H1 (cell line): ENCODE results near the gene KCNQ1. TPM values are rescaled to one million over a fixed set of nuclear protein-coding genes. Genes with fewer than 3 reads are reported as not detected.

Experiments used
- CTCF ChIA-PET: fragments of 300-600 bp; sonication (Branson Sonifier 250); formaldehyde crosslinking; loops from one replicate; lab custom pipeline; 2021; ENCODE audit not compliant: partially characterized antibody; lab: Charles Lee
- POLR2A ChIA-PET: fragments of 300-600 bp; sonication (Branson Sonifier 250); formaldehyde crosslinking; loops from one replicate; lab custom pipeline; 2021; ENCODE audit warnings: inconsistent platforms; ENCODE audit not compliant: partially characterized antibody; lab: Charles Lee
- DNase-seq, 2 experiments: peaks; one replicate each; pipeline versions ENCODE4 v3.0.0 to v3.0.0-alpha.2; 2010 to 2022; ENCODE audit warnings: low spot score in 2 of 2, low read depth in 1 of 2, mixed read lengths in 1 of 2
- FAIRE-seq: peaks from 2 replicates; lab custom pipeline; 2011; peaks lifted over from hg19 to GRCh38; lab: Jason Lieb, UNC
- H2AFZ ChIP-seq: 2 replicates; pipeline ENCODE4 v1.8.1; 2012; ENCODE audit warnings: low read length, inconsistent platforms
- H2AK5ac ChIP-seq: 2 replicates; pipeline ENCODE4 v1.6.1; 2013; ENCODE audit warnings: low read depth, low read length
- H2BK120ac ChIP-seq: replicated peaks from 2 replicates; pipeline ENCODE3; 2013; ENCODE audit warnings: low read depth, low read length, inconsistent platforms
- H2BK12ac ChIP-seq: 2 replicates; pipeline ENCODE4 v1.6.1; 2013; ENCODE audit warnings: low read depth, low read length
- H2BK15ac ChIP-seq: 2 replicates; pipeline ENCODE4 v1.6.1; 2013; ENCODE audit warnings: low read length
- H2BK20ac ChIP-seq: 2 replicates; pipeline ENCODE4 v1.6.1; 2013; ENCODE audit warnings: low read length
- H2BK5ac ChIP-seq: 2 replicates; pipeline ENCODE4 v1.6.1; 2013; ENCODE audit warnings: low read depth, low read length
- H3K14ac ChIP-seq: 2 replicates; pipeline ENCODE4 v1.6.1; 2013; ENCODE audit warnings: inconsistent platforms; ENCODE audit not compliant: insufficient read length
- H3K18ac ChIP-seq: 2 replicates; pipeline ENCODE4 v1.6.1; 2013; ENCODE audit warnings: low read length; ENCODE audit errors: extremely low read depth
- H3K23ac ChIP-seq: 2 replicates; pipeline ENCODE4 v1.6.1; 2013; ENCODE audit warnings: inconsistent platforms; ENCODE audit not compliant: insufficient read length
- H3K23me2 ChIP-seq: 2 replicates; pipeline ENCODE4 v1.6.1; 2013; ENCODE audit warnings: low read depth, low read length
- H3K27ac ChIP-seq: 2 replicates; pipeline ENCODE4 v1.6.1; 2011; ENCODE audit warnings: low read depth, low read length, inconsistent platforms
- H3K27me3 ChIP-seq, 4 experiments: replicated peaks in 1 of 4; 1 replicate in 1 of 4; 2 replicates in 3 of 4; pipeline versions ENCODE4 v1.6.1 to v1.8.1; 2011 to 2013; ENCODE audit warnings: low read length in 3 of 4, mild to moderate bottlenecking in 3 of 4, inconsistent platforms in 2 of 4, mixed read lengths in 2 of 4, moderate library complexity in 1 of 4; ENCODE audit not compliant: control insufficient read depth in 3 of 4, insufficient read depth in 3 of 4; ENCODE audit errors: extremely low read depth in 1 of 4
- H3K36me3 ChIP-seq, 4 experiments: 2 replicates each; pipeline versions ENCODE4 v1.6.1 to v1.8.1; 2011 to 2013; ENCODE audit warnings: mild to moderate bottlenecking in 4 of 4, low read length in 3 of 4, moderate library complexity in 2 of 4, control low read depth in 1 of 4, inconsistent platforms in 1 of 4; ENCODE audit not compliant: insufficient read depth in 4 of 4, control insufficient read depth in 2 of 4
- H3K4ac ChIP-seq: replicated peaks from 2 replicates; pipeline ENCODE3; 2013; ENCODE audit warnings: low read length, low read depth, mixed read lengths, inconsistent platforms; ENCODE audit not compliant: insufficient read length
- H3K4me1 ChIP-seq, 4 experiments: replicated peaks in 1 of 4; 1 replicate in 1 of 4; 2 replicates in 3 of 4; pipeline versions ENCODE4 v1.6.1 to v1.8.1; 2011 to 2013; ENCODE audit warnings: low read length in 3 of 4, inconsistent platforms in 2 of 4, mixed read lengths in 1 of 4; ENCODE audit not compliant: insufficient read depth in 4 of 4, control insufficient read depth in 3 of 4
- H3K4me2 ChIP-seq, 2 experiments: 2 replicates each; pipeline versions ENCODE4 v1.6.1 to v1.8.1; 2011 to 2013; ENCODE audit warnings: low read depth in 2 of 2, low read length in 2 of 2, control low read depth in 1 of 2, inconsistent platforms in 1 of 2, mild to moderate bottlenecking in 1 of 2; ENCODE audit not compliant: insufficient read depth in 1 of 2
- H3K4me3 ChIP-seq, 4 experiments: fragments of 200-600, 300-600 bp in 1 of 4; sonication (generic), shearing (Covaris generic), sonication (Bioruptor Twin) in 1 of 4; 2 replicates each; pipeline versions ENCODE4 v1.5.1 to v1.8.1; 2011 to 2016; ENCODE audit warnings: low read length in 4 of 4, low read depth in 3 of 4, control low read depth in 2 of 4, inconsistent platforms in 2 of 4, mild to moderate bottlenecking in 2 of 4, mixed read lengths in 1 of 4, moderate library complexity in 1 of 4; ENCODE audit not compliant: insufficient read depth in 2 of 4; ENCODE audit errors: extremely low read depth in 1 of 4
- H3K56ac ChIP-seq: replicated peaks from 2 replicates; pipeline ENCODE3; 2013; ENCODE audit warnings: low read depth, mild to moderate bottlenecking, mixed read lengths, low read length, inconsistent platforms; ENCODE audit not compliant: insufficient read length
- H3K79me1 ChIP-seq: 2 replicates; pipeline ENCODE4 v1.6.1; 2013; ENCODE audit warnings: low read depth, low read length, control low read depth
- H3K79me2 ChIP-seq, 2 experiments: 2 replicates each; pipeline versions ENCODE4 v1.6.1 to v1.8.1; 2012 to 2013; ENCODE audit warnings: low read length in 2 of 2, mild to moderate bottlenecking in 2 of 2, inconsistent platforms in 1 of 2; ENCODE audit not compliant: insufficient read depth in 2 of 2, control insufficient read depth in 1 of 2
- H3K9ac ChIP-seq, 4 experiments: replicated peaks in 1 of 4; 1 replicate in 1 of 4; 2 replicates in 3 of 4; pipeline versions ENCODE4 v1.6.1 to v1.8.1; 2011 to 2013; ENCODE audit warnings: low read depth in 3 of 4, low read length in 3 of 4, control low read depth in 2 of 4, mild to moderate bottlenecking in 2 of 4, moderate library complexity in 2 of 4, inconsistent platforms in 1 of 4; ENCODE audit errors: extremely low read depth in 1 of 4
- H3K9me3 ChIP-seq, 2 experiments: 2 replicates each; pipeline versions ENCODE4 v1.6.1 to v1.8.1; 2012 to 2013; ENCODE audit warnings: mild to moderate bottlenecking in 2 of 2, moderate library complexity in 2 of 2, control low read depth in 1 of 2, inconsistent platforms in 1 of 2, low read depth in 1 of 2, low read length in 1 of 2, mixed read lengths in 1 of 2; ENCODE audit not compliant: insufficient read depth in 2 of 2
- H4K20me1 ChIP-seq, 2 experiments: replicated peaks in 1 of 2; 2 replicates each; pipeline versions ENCODE3 to v1.8.1; 2011 to 2013; ENCODE audit warnings: inconsistent platforms in 2 of 2, low read length in 2 of 2, mild to moderate bottlenecking in 1 of 2; ENCODE audit not compliant: insufficient read depth in 2 of 2, control insufficient read depth in 1 of 2
- H4K5ac ChIP-seq: 2 replicates; pipeline ENCODE4 v1.6.1; 2013; ENCODE audit warnings: low read length, low read depth, mixed read lengths, inconsistent platforms; ENCODE audit not compliant: insufficient read length
- H4K8ac ChIP-seq: 2 replicates; pipeline ENCODE4 v1.8.0; 2013; ENCODE audit warnings: mild to moderate bottlenecking, moderate library complexity, low read length, inconsistent platforms; ENCODE audit not compliant: insufficient read depth; ENCODE audit errors: extremely low read depth
- H4K91ac ChIP-seq: replicated peaks from 2 replicates; pipeline ENCODE3; 2013; ENCODE audit warnings: low read length, mixed read lengths, inconsistent platforms; ENCODE audit not compliant: insufficient read length
- BCL11A ChIP-seq, 2 experiments: IDR thresholded peaks; one replicate each; pipeline ENCODE4 v1.6.1; 2011; ENCODE audit warnings: low read depth in 2 of 2, low read length in 2 of 2, mild to moderate bottlenecking in 2 of 2
- CBX5 ChIP-seq: fragments of 300-800, 300-1000 bp; sonication (generic); IDR thresholded peaks from 2 replicates; pipeline ENCODE4 v1.7.1; 2016; ENCODE audit warnings: antibody characterized with exemption, low read length, low read depth
- CHD2 ChIP-seq: IDR thresholded peaks from 2 replicates; pipeline ENCODE4 v1.6.1; 2012; ENCODE audit warnings: low read length, improper control_type of control experiment
- CTCF ChIP-seq, 3 experiments: IDR thresholded peaks; 1 replicate in 2 of 3; 2 replicates in 1 of 3; pipeline versions ENCODE4 v1.5.1 to v1.6.1; 2011; ENCODE audit warnings: low read length in 3 of 3, mild to moderate bottlenecking in 3 of 3, inconsistent platforms in 2 of 3, low read depth in 1 of 3, moderate library complexity in 1 of 3; ENCODE audit not compliant: insufficient read depth in 1 of 3; ENCODE audit errors: control extremely low read depth in 1 of 3
- RNF2 ChIP-seq: fragments of 200-900, 300-1000 bp; sonication (generic); IDR thresholded peaks from 2 replicates; pipeline ENCODE4 v1.7.1; 2016; ENCODE audit warnings: borderline replicate concordance, low read depth, mild to moderate bottlenecking, antibody characterized with exemption, low read length; ENCODE audit not compliant: poor library complexity, severe bottlenecking; ENCODE audit errors: missing control alignments
- SP2 ChIP-seq: IDR thresholded peaks from 2 replicates; pipeline ENCODE4 v1.6.1; 2012; ENCODE audit warnings: mild to moderate bottlenecking, low read length, inconsistent platforms
- SP4 ChIP-seq: IDR thresholded peaks from 2 replicates; pipeline ENCODE4 v1.6.1; 2012; ENCODE audit warnings: low read length, inconsistent platforms
- TAF7 ChIP-seq: optimal IDR thresholded peaks from 2 replicates; pipeline ENCODE3; 2011; ENCODE audit warnings: low read depth, mild to moderate bottlenecking, inconsistent platforms, low read length, moderate library complexity, borderline replicate concordance
- TEAD4 ChIP-seq: IDR thresholded peaks from 2 replicates; pipeline ENCODE4 v1.6.1; 2012; ENCODE audit warnings: low read depth, low read length, inconsistent platforms, mixed read lengths
- WGBS, 2 experiments: shearing (Covaris generic) in 1 of 2; methylation state at CpG; one replicate each; pipeline versions ENCODE4 v1.1.6 to v1.1.7; 2013 to 2015; ENCODE audit warnings: low lambda C conversion rate in 2 of 2, mixed read lengths in 2 of 2, inconsistent platforms in 1 of 2, low coverage in 1 of 2, missing lambda C conversion rate in 1 of 2; ENCODE audit not compliant: insufficient replicate concordance in 2 of 2, insufficient coverage in 1 of 2, insufficient read length in 1 of 2; ENCODE audit errors: extremely low coverage in 1 of 2, missing lambda C conversion rate in 1 of 2; 5-methylcytosine and 5-hydroxymethylcytosine counted together
- polyA plus RNA-seq, 7 experiments: library from polyadenylated mRNA; depleted of rRNA in 3 of 7; stranded (reverse) in 5 of 7; unstranded in 2 of 7; fragments of >200 nt in 5 of 7; fragments of 200-250 nt in 2 of 7; gene quantifications; 1 replicate in 5 of 7; 2 replicates in 1 of 7; 4 replicates in 1 of 7; pipeline versions ENCODE4 v1.2.1 to v1.2.3, GENCODE V29; 2011 to 2013; ENCODE audit warnings: missing spikeins in 2 of 7, mixed read lengths in 2 of 7
- total RNA-seq: library from RNA; stranded (reverse); fragmentation: NEBNext Ultra II Directional; extraction: Animal tissue kit (Norgen Biotek cat#: 25700); gene quantifications from 2 replicates; pipeline ENCODE4 v1.2.1, GENCODE V29; 2021

KCNQ1 gene
- total and polyA plus RNA-seq, 2 of the 8 experiments (the other 6 are each of a cell fraction or from before 2014, with no cell fraction given): 1.9 to 2.0 TPM

- Histone ChIP-seq H3K4me3 (no peak overlapping the region), H3K4me2 (no peak overlapping the region), H3K79me1 (no peaks in the 10 kb centered on the region), H4K91ac (no peak overlapping the region), H2AK5ac (no peak overlapping the region), H2BK12ac (no peak overlapping the region), H4K20me1 (peaks cover 2 to 12% of the 10 kb centered on the region in 2 experiments), H2AFZ (no peak overlapping the region), H3K56ac (no peak overlapping the region), H2BK15ac (no peak overlapping the region), H3K23me2 (no peaks in the 10 kb centered on the region), H4K8ac (0 out of 2 replicates have a peak overlapping the region, but pooled peaks have one; percentile 12), H3K79me2 (no peaks in the 10 kb centered on the region), H3K9me3 (peaks cover 29 to 41% of the 10 kb centered on the region in 2 experiments), H3K4ac (no peak overlapping the region), H3K23ac (no peak overlapping the region), H3K18ac (no peak overlapping the region), H2BK20ac (no peak overlapping the region), H3K36me3 (peaks cover 0 to 4% (median 0%) of the 10 kb centered on the region in 4 experiments; a peak in 1 of 8 replicates), H4K5ac (no peak overlapping the region), H3K27ac (no peak overlapping the region), H3K4me1 (no peaks in the 10 kb centered on the region), H3K27me3 (peaks cover 0 to 12% (median 0%) of the 10 kb centered on the region in 4 experiments; a peak in 4 of 7 replicates), H3K9ac (no peak overlapping the region), H2BK120ac (no peak overlapping the region), H2BK5ac (no peak overlapping the region), H3K14ac (no peak overlapping the region)
- CTCF ChIA-PET: interaction anchor here (1.8 kb wide), 1 partner anchor 223 kb away, joined by 6 read pairs; no protein-coding TSS in a partner anchor
- peak in 1 of 2 experiments; percentile 33 for DNase-seq
- no peak for FAIRE-seq
- POLR2A ChIA-PET: no interaction called here
- 86% methylated on average over 8 of the region's 9 CpGs; no CpG with 5 or more reads in 1 of the 2 experiments for WGBS, 2 experiments
- TF ChIP-seq SP4 (no peak), SP2 (no peak), CTCF (IDR thresholded peaks at IDR 0.05; ENCODE audit: control extremely low read depth in 1 of 3, insufficient read depth in 1 of 3, low read depth in 1 of 3, low read length in 3 of 3) (no peak), BCL11A (IDR thresholded peaks at IDR 0.05; ENCODE audit: low read depth in 2 of 2, low read length in 2 of 2) (no peak), TAF7 (no peak), CHD2 (no peak), RNF2 (no peak), CBX5 (no peak), TEAD4 (no peak)
Measured at GRCh38 chr11:2664376-2664775, 219.6 kb downstream of the KCNQ1 start.
